ENCODE measurements around the gene ACTN4.

Gene ACTN4

DNA sequence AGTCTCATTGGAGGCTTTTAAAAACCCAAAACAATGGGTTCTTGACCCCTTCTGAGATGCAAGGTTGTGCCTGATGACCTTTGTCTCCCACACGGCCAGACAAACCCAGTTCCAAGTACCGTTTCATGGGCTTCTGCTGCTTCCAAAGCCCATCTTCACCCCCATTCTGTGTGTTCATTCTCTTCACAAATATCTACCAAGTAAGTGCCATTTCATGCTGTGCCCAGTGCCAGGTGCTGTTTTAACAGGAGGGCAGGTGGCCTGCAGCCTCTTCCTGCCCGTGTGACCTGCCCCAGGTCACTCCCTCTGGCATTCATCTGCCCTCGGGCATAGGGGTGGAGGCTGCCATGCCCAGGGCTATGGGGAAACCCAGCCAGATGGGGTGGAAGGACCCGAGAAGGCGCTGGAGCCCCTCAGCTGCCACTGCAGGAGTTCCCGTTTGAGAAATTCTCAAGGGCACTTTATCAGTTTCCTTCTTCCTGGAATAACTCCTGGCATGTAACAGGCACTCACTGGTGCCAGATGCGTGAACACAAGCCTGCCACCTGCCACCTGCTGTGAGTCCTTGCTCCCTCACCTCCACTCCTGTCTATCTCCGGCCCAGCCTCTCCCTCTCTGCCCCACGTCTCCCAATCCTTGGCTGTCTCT, 84.3 kb downstream of the ACTN4 start:
- H3K4me3 ChIP-seq (ENCODE audit: low read length), result no peak overlapping the region
- TF ChIP-seq, protein P1, sequence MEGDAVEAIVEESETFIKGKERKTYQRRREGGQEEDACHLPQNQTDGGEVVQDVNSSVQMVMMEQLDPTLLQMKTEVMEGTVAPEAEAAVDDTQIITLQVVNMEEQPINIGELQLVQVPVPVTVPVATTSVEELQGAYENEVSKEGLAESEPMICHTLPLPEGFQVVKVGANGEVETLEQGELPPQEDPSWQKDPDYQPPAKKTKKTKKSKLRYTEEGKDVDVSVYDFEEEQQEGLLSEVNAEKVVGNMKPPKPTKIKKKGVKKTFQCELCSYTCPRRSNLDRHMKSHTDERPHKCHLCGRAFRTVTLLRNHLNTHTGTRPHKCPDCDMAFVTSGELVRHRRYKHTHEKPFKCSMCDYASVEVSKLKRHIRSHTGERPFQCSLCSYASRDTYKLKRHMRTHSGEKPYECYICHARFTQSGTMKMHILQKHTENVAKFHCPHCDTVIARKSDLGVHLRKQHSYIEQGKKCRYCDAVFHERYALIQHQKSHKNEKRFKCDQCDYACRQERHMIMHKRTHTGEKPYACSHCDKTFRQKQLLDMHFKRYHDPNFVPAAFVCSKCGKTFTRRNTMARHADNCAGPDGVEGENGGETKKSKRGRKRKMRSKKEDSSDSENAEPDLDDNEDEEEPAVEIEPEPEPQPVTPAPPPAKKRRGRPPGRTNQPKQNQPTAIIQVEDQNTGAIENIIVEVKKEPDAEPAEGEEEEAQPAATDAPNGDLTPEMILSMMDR (conservative IDR thresholded peaks at IDR 0.05; ENCODE audit: low read length), result no peak
- DNase-seq (ENCODE audit: low read depth), result no peak

DNA sequence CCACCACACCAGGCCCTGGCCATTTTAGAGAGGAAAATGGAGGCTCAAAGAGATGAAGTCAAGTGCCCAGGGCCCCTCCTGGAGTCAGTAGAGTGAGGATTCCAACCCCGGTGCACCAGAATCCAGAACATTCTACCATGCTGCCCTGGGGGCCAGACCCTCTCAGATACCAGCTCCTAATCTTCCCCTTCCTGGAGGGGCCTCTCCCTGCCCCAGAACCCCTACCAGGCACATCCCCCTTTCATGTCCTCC, 85.7 kb downstream of the ACTN4 start:
- TF ChIP-seq, protein P1 (conservative IDR thresholded peaks at IDR 0.05; ENCODE audit: low read length), result no peak
- no peak overlapping the region for H3K4me3 ChIP-seq (ENCODE audit: low read length)

GRCh38 chr19:38733493-38734175, 86.2 kb downstream of the ACTN4 start:
- no peak overlapping the region for H3K4me3 ChIP-seq (ENCODE audit: low read length)
- peak; percentile 28 for DNase-seq (ENCODE audit: low read depth)
- TF ChIP-seq, protein P1 (conservative IDR thresholded peaks at IDR 0.05; ENCODE audit: low read length), result no peak

More for the DNA sequence above, 85.7 kb downstream of the ACTN4 start:
- DNase-seq (ENCODE audit: low read depth), result no peak

GRCh38 chr19:38734176-38734425, 86.7 kb downstream of the ACTN4 start:
- no peak for DNase-seq (ENCODE audit: low read depth)
- no peak overlapping the region for H3K4me3 ChIP-seq (ENCODE audit: low read length)
- TF ChIP-seq, protein P1 (conservative IDR thresholded peaks at IDR 0.05; ENCODE audit: low read length), result no peak

- H3K4me3 ChIP-seq (ENCODE audit: low read length), result no peak overlapping the region
- TF ChIP-seq, protein P1 (conservative IDR thresholded peaks at IDR 0.05; ENCODE audit: low read length), result no peak
- peak; percentile 16 for DNase-seq (ENCODE audit: low read depth)
Measured at GRCh38 chr19:38734426-38735256, 87.2 kb downstream of the ACTN4 start.

- TF ChIP-seq, protein P1 (conservative IDR thresholded peaks at IDR 0.05; ENCODE audit: low read length), result no peak
- H3K4me3 ChIP-seq (ENCODE audit: low read length), result no peak overlapping the region
- no peak for DNase-seq (ENCODE audit: low read depth)
Measured at GRCh38 chr19:38735257-38735686, 87.8 kb downstream of the ACTN4 start.

DNA sequence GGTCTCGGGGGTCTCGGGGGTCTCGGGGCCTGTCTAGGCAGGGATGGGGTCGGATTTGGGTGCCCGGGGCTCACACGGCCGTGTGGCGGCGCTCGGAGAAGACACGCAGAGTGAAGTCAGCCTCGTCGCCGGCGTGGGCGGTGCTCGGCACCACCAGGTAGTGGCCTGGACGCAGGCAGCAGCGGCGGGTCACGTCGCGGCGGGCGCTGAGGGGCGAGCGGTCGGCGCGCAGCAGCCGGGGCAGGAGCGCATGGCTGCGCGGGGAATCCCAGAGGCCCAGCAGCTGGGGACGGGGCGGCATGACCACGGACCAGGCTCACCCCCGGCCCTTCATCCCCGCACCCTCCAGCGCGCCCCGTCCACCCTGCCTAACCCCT, 88.6 kb downstream of the ACTN4 start:
- DNase-seq (ENCODE audit: low read depth), result peak; percentile 16
- peak overlapping the region; percentile 43 for H3K4me3 ChIP-seq (ENCODE audit: low read length)
- TF ChIP-seq, protein P1 (conservative IDR thresholded peaks at IDR 0.05; ENCODE audit: low read length), result no peak
